ENCODE measurements around the gene ADAM30. TPM values are rescaled to one million over a fixed set of nuclear protein-coding genes. Genes with fewer than 3 reads are reported as not detected.
"Not testable (repeated sequence)": the region's sequence is repeated elsewhere in the genome, so short reads cannot be mapped to it uniquely, and the experiment has no call there.

Gene ADAM30
- total RNA-seq, 2 donors from 2014 or later, result not detected

GRCh38 chr1:119878171-119878570 lies 18.1 kb downstream of the ADAM30 start:
- peaks cover 20 to 25% of the 10 kb centered on the region in 2 donors for H3K27me3 Mint-ChIP-seq

GRCh38 chr1:119874186-119874585 lies 22.1 kb downstream of the ADAM30 start:
- ATAC-seq, result no peak
- H3K9me3 Mint-ChIP-seq, result no peaks in the 10 kb centered on the region

More at GRCh38 chr1:119878171-119878570, 18.1 kb downstream of the ADAM30 start:
- no peak for DNase-seq (ENCODE audit: low spot score)
- ATAC-seq, result no peak
- Mint-ChIP-seq H3K27ac (no peak overlapping the region), H3K4me1 (ENCODE audit: low read depth in 2 of 2) (no peaks in the 10 kb centered on the region), H3K36me3 (no peaks in the 10 kb centered on the region), H3K4me3 (no peak overlapping the region), H3K9me3 (no peaks in the 10 kb centered on the region)

GRCh38 chr1:119873135-119874015 lies 22.9 kb downstream of the ADAM30 start:
- H3K36me3 Mint-ChIP-seq, result no peaks in the 10 kb centered on the region
- DNase-seq (ENCODE audit: low spot score) (no peak), ATAC-seq (no peak)
- H3K27me3 Mint-ChIP-seq, result peaks cover 21 to 32% of the 10 kb centered on the region in 2 donors
- H3K4me3 Mint-ChIP-seq, result no peak overlapping the region
- no peaks in the 10 kb centered on the region for H3K9me3 Mint-ChIP-seq
- peaks cover 0 to 3% of the 10 kb centered on the region in 2 donors for H3K4me1 Mint-ChIP-seq (ENCODE audit: low read depth in 2 of 2)
- H3K27ac Mint-ChIP-seq, result no peak overlapping the region

More at GRCh38 chr1:119874186-119874585, 22.1 kb downstream of the ADAM30 start:
- Mint-ChIP-seq H3K4me1 (ENCODE audit: low read depth in 2 of 2) (peaks cover 0 to 3% of the 10 kb centered on the region in 2 donors), H3K4me3 (no peak overlapping the region), H3K27ac (no peak overlapping the region), H3K27me3 (peaks cover 23 to 32% of the 10 kb centered on the region in 2 donors), H3K36me3 (no peaks in the 10 kb centered on the region)
- DNase-seq (ENCODE audit: low spot score), result no peak

GRCh38 chr1:119871881-119872280 lies 24.4 kb downstream of the ADAM30 start:
- Mint-ChIP-seq H3K4me3 (no peak overlapping the region), H3K4me1 (ENCODE audit: low read depth in 2 of 2) (peaks cover 0 to 3% of the 10 kb centered on the region in 2 donors), H3K36me3 (no peaks in the 10 kb centered on the region), H3K9me3 (no peaks in the 10 kb centered on the region), H3K27me3 (peaks cover 21 to 31% of the 10 kb centered on the region in 2 donors), H3K27ac (no peak overlapping the region)
- ATAC-seq (no peak), DNase-seq (ENCODE audit: low spot score) (no peak)

GRCh38 chr1:119870917-119871596 lies 25.3 kb downstream of the ADAM30 start:
- H3K4me3 Mint-ChIP-seq, result no peak overlapping the region
- H3K27me3 Mint-ChIP-seq, result peaks cover 26 to 31% of the 10 kb centered on the region in 2 donors
- ATAC-seq, result peak; percentile 58 to 69
- no peaks in the 10 kb centered on the region for H3K9me3 Mint-ChIP-seq
- DNase-seq (ENCODE audit: low spot score), result peak; percentile 67
- no peaks in the 10 kb centered on the region for H3K36me3 Mint-ChIP-seq
- H3K4me1 Mint-ChIP-seq (ENCODE audit: low read depth in 2 of 2), result peaks cover 0 to 3% of the 10 kb centered on the region in 2 donors
- H3K27ac Mint-ChIP-seq, result no peak overlapping the region

- Mint-ChIP-seq H3K9me3 (no peaks in the 10 kb centered on the region), H3K27ac (no peak overlapping the region), H3K27me3 (peaks cover 25 to 31% of the 10 kb centered on the region in 2 donors), H3K36me3 (no peaks in the 10 kb centered on the region), H3K4me3 (no peak overlapping the region), H3K4me1 (ENCODE audit: low read depth in 2 of 2) (peaks cover 0 to 3% of the 10 kb centered on the region in 2 donors)
- DNase-seq (ENCODE audit: low spot score) (no peak), ATAC-seq (no peak)
These were observed 26.3 kb downstream of the ADAM30 start for GRCh38 chr1:119869995-119870394.

GRCh38 chr1:119868176-119868575 lies 28.1 kb downstream of the ADAM30 start:
- H3K27ac Mint-ChIP-seq, result no peak overlapping the region
- H3K4me1 Mint-ChIP-seq (ENCODE audit: low read depth in 2 of 2), result peaks cover 0 to 3% of the 10 kb centered on the region in 2 donors
- H3K4me3 Mint-ChIP-seq, result no peak overlapping the region
- no peaks in the 10 kb centered on the region for H3K9me3 Mint-ChIP-seq
- H3K36me3 Mint-ChIP-seq, result no peaks in the 10 kb centered on the region
- peaks cover 25 to 40% of the 10 kb centered on the region in 2 donors for H3K27me3 Mint-ChIP-seq
- DNase-seq (ENCODE audit: low spot score), result no peak
- ATAC-seq, result no peak

- H3K4me3 Mint-ChIP-seq, result no peak overlapping the region
- no peak overlapping the region for H3K27ac Mint-ChIP-seq
- peaks cover 24 to 41% of the 10 kb centered on the region in 2 donors for H3K27me3 Mint-ChIP-seq
- ATAC-seq, result no peak
- DNase-seq (ENCODE audit: low spot score), result no peak
- no peaks in the 10 kb centered on the region for H3K36me3 Mint-ChIP-seq
- H3K4me1 Mint-ChIP-seq (ENCODE audit: low read depth in 2 of 2), result peaks cover 0 to 3% of the 10 kb centered on the region in 2 donors
- no peaks in the 10 kb centered on the region for H3K9me3 Mint-ChIP-seq
These were observed 29.9 kb downstream of the ADAM30 start for GRCh38 chr1:119866451-119866850.

- H3K27ac Mint-ChIP-seq, result no peak overlapping the region
- no peaks in the 10 kb centered on the region for H3K9me3 Mint-ChIP-seq
- H3K27me3 Mint-ChIP-seq, result peaks cover 19 to 36% of the 10 kb centered on the region in 2 donors
- DNase-seq (ENCODE audit: low spot score) (no peak), ATAC-seq (no peak)
- H3K4me1 Mint-ChIP-seq (ENCODE audit: low read depth in 2 of 2), result peaks cover 0 to under 1% of the 10 kb centered on the region in 2 donors
- H3K4me3 Mint-ChIP-seq, result no peak overlapping the region
- no peaks in the 10 kb centered on the region for H3K36me3 Mint-ChIP-seq
These were observed 30.7 kb downstream of the ADAM30 start for GRCh38 chr1:119865627-119866026.

GRCh38 chr1:119862276-119862675 lies 34.0 kb downstream of the ADAM30 start:
- Mint-ChIP-seq H3K27me3 (peaks cover 19 to 25% of the 10 kb centered on the region in 2 donors), H3K36me3 (no peaks in the 10 kb centered on the region), H3K27ac (no peak overlapping the region), H3K4me1 (ENCODE audit: low read depth in 2 of 2) (peaks cover 7 to 10% of the 10 kb centered on the region in 2 donors), H3K4me3 (no peak overlapping the region), H3K9me3 (no peaks in the 10 kb centered on the region)
- DNase-seq (ENCODE audit: low spot score) (no peak), ATAC-seq (no peak)

- ATAC-seq (no peak), DNase-seq (ENCODE audit: low spot score) (no peak)
- H3K27ac Mint-ChIP-seq, result no peak overlapping the region
- H3K4me1 Mint-ChIP-seq (ENCODE audit: low read depth in 2 of 2), result peaks cover 7 to 10% of the 10 kb centered on the region in 2 donors
- no peaks in the 10 kb centered on the region for H3K36me3 Mint-ChIP-seq
- no peaks in the 10 kb centered on the region for H3K9me3 Mint-ChIP-seq
- peaks cover 19 to 25% of the 10 kb centered on the region in 2 donors for H3K27me3 Mint-ChIP-seq
- no peak overlapping the region for H3K4me3 Mint-ChIP-seq
These were observed 34.8 kb downstream of the ADAM30 start for GRCh38 chr1:119861547-119861946.

GRCh38 chr1:119859647-119860046 lies 36.7 kb downstream of the ADAM30 start:
- no peak overlapping the region for H3K27ac Mint-ChIP-seq

GRCh38 chr1:119858556-119859214 lies 37.6 kb downstream of the ADAM30 start:
- Mint-ChIP-seq H3K27me3 (peaks cover 11 to 18% of the 10 kb centered on the region in 2 donors), H3K4me1 (ENCODE audit: low read depth in 2 of 2) (peaks cover 7 to 10% of the 10 kb centered on the region in 2 donors)
- H3K36me3 Mint-ChIP-seq; DNase-seq (ENCODE audit: low spot score); ATAC-seq; H3K27ac Mint-ChIP-seq; H3K4me3 Mint-ChIP-seq; H3K9me3 Mint-ChIP-seq: not testable (repeated sequence)

More at GRCh38 chr1:119859647-119860046, 36.7 kb downstream of the ADAM30 start:
- DNase-seq (ENCODE audit: low spot score) (no peak), ATAC-seq (peak in 1 of 2 donors; percentile 66)
- H3K4me1 Mint-ChIP-seq (ENCODE audit: low read depth in 2 of 2), result peaks cover 7 to 10% of the 10 kb centered on the region in 2 donors
- H3K9me3 Mint-ChIP-seq, result no peaks in the 10 kb centered on the region
- no peaks in the 10 kb centered on the region for H3K36me3 Mint-ChIP-seq
- H3K27me3 Mint-ChIP-seq, result peaks cover 14 to 23% of the 10 kb centered on the region in 2 donors
- no peak overlapping the region for H3K4me3 Mint-ChIP-seq

Data from natural killer cell treated with Interleukin-12 subunit alpha and Interleukin-12 subunit beta and Interleukin-15 and Interleukin-18, amount 100 ng/mL, for 72 hours (primary cell).